ENCODE results near the gene NAALADL2. TPM values are rescaled to one million over a fixed set of nuclear protein-coding genes. Genes with fewer than 3 reads are reported as not detected.

Gene NAALADL2
- total and polyA plus RNA-seq, 2 of the 4 experiments (the other 2 are of a cell fraction) = 3.8 to 19.2 TPM

- no CpG with 5 or more reads among the region's 2 CpGs for WGBS, 2 experiments (ENCODE audit: extremely low coverage in 2 of 2, insufficient read length in 1 of 2)
- H3K4ac ChIP-seq (ENCODE audit: low read depth, low read length) = no peak overlapping the region
- no peak overlapping the region for H4K91ac ChIP-seq (ENCODE audit: insufficient read depth, low read depth, low read length)
- H3K36me3 ChIP-seq (ENCODE audit: control insufficient read depth, insufficient read depth, low read length) = no peaks in the 10 kb centered on the region
- H4K20me1 ChIP-seq (ENCODE audit: insufficient read depth, low read length) = no peaks in the 10 kb centered on the region
- no peak overlapping the region for H3K4me2 ChIP-seq (ENCODE audit: low read depth, low read length)
- dilution Hi-C loops (cut with HindIII; ENCODE audit: low sequenced_read_pairs, unreplicated experiment) (no loop called here), intact Hi-C loops (cut with micrococcal nuclease) (no loop called here), in situ Hi-C loops (cut with MboI; ENCODE audit: low sequenced_read_pairs) (no loop called here)
- H3K79me1 ChIP-seq (ENCODE audit: low read depth in 1 of 2, low read length in 2 of 2) = no peaks in the 10 kb centered on the region
- H3K9me3 ChIP-seq (ENCODE audit: control insufficient read depth, insufficient read depth, low read length) = no peaks in the 10 kb centered on the region
- H2AFZ ChIP-seq (replicated peaks; ENCODE audit: low read length, poor library complexity) = no peak overlapping the region
- H3K27me3 ChIP-seq (ENCODE audit: control insufficient read depth, insufficient read depth, low read length) = no peaks in the 10 kb centered on the region
- no TSS peak for BruUV-seq (replicated peaks)
- H4K8ac ChIP-seq (ENCODE audit: low read depth in 2 of 2, low read length in 2 of 2) = no peak overlapping the region
- H3K9me1 ChIP-seq (ENCODE audit: insufficient read depth, low read length) = no peaks in the 10 kb centered on the region
- no peak overlapping the region for H2BK5ac ChIP-seq (ENCODE audit: low read depth, low read length, poor library complexity, severe bottlenecking)
- H3K4me3 ChIP-seq (ENCODE audit: insufficient read depth, low read depth, low read length) = no peak overlapping the region
- no peak overlapping the region for H2AK9ac ChIP-seq (replicated peaks; ENCODE audit: low read depth, low read length, poor library complexity)
- H4K5ac ChIP-seq (ENCODE audit: low read depth, low read length) = no peak overlapping the region
- H3K27ac ChIP-seq (ENCODE audit: insufficient read depth, low read length) = no peak overlapping the region
- DNase-seq = no peak
- TF ChIP-seq POLR2A (IDR thresholded peaks at IDR 0.05; ENCODE audit: low read depth, low read length) = no peak
- no peak for TF ChIP-seq MAFK (IDR thresholded peaks at IDR 0.05; ENCODE audit: low read depth, low read length)
- no peak for TF ChIP-seq RCOR1 (IDR thresholded peaks at IDR 0.05; ENCODE audit: insufficient replicate concordance, low read length)
- TF ChIP-seq ELK1 (IDR thresholded peaks at IDR 0.05; ENCODE audit: borderline replicate concordance, low read depth, low read length) = no peak
- no peak for TF ChIP-seq MAZ (IDR thresholded peaks at IDR 0.05; ENCODE audit: borderline replicate concordance, low read depth, low read length)
- no peak for TF ChIP-seq BHLHE40 (IDR thresholded peaks at IDR 0.05; ENCODE audit: low read depth, low read length)
- no peak for TF ChIP-seq FOS (IDR thresholded peaks at IDR 0.05; ENCODE audit: low read depth, low read length)
- no peak for TF ChIP-seq MXI1 (IDR thresholded peaks at IDR 0.05; ENCODE audit: borderline replicate concordance, low read depth, low read length)
- no peak for TF ChIP-seq CEBPB (IDR thresholded peaks at IDR 0.05; ENCODE audit: low read depth, low read length)
- no peak for TF ChIP-seq NFE2L2 (IDR thresholded peaks at IDR 0.05; ENCODE audit: low read depth, low read length)
- no peak for TF ChIP-seq RFX5 (IDR thresholded peaks at IDR 0.05; ENCODE audit: low read depth, low read length)
- no peak for TF ChIP-seq CHD1 (IDR thresholded peaks at IDR 0.05; ENCODE audit: low read depth, low read length)
- no peak for TF ChIP-seq CTCF (conservative IDR thresholded peaks at IDR 0.05; ENCODE audit: low read depth, low read length)
- no peak for TF ChIP-seq USF2 (IDR thresholded peaks at IDR 0.05; ENCODE audit: low read depth, low read length)
- TF ChIP-seq RAD21 (IDR thresholded peaks at IDR 0.05; ENCODE audit: low read length) = no peak
- no peak for TF ChIP-seq SMC3 (IDR thresholded peaks at IDR 0.05; ENCODE audit: low read depth, low read length)
- ChIA-PET POLR2A (ENCODE audit: unreplicated experiment) (no interaction called here), CTCF (no interaction called here)
- no peak overlapping the region for H3K9ac ChIP-seq (ENCODE audit: low read depth, low read length)
- no peak for ATAC-seq (ENCODE audit: low read depth)
- no peak overlapping the region for H2AK5ac ChIP-seq (ENCODE audit: low read depth, low read length)
- H3K18ac ChIP-seq (ENCODE audit: low read depth, low read length) = no peak overlapping the region
- H3K23ac ChIP-seq (ENCODE audit: low read depth, low read length) = no peak overlapping the region
- H2BK20ac ChIP-seq (ENCODE audit: low read depth, low read length) = no peak overlapping the region
- H2BK120ac ChIP-seq (ENCODE audit: low read depth, low read length) = no peak overlapping the region
- H3K56ac ChIP-seq (ENCODE audit: extremely low read depth, insufficient read depth, low read length) = no peak overlapping the region
- no peak overlapping the region for H3K14ac ChIP-seq (replicated peaks; ENCODE audit: low read depth, low read length)
- no peak overlapping the region for H2BK15ac ChIP-seq (ENCODE audit: low read depth, low read length)
- no peaks in the 10 kb centered on the region for H3K4me1 ChIP-seq (ENCODE audit: control insufficient read depth, insufficient read depth, low read length)
Observed at GRCh38 chr3:175242243-175242642, 383.1 kb downstream of the NAALADL2 start.

Measured in IMR-90 (cell line).